HG03025 (cell line): Measurements from ENCODE around the gene DNMBP.

Experiments
- ATAC-seq: cut with Tn5 transposase; IDR thresholded peaks from one replicate; pipeline ENCODE4 v1.9.1; 2021; ENCODE audit warnings: mild to moderate bottlenecking, moderate library complexity; ENCODE audit not compliant: unreplicated experiment, low FRiP score

The DNMBP gene, protein sequence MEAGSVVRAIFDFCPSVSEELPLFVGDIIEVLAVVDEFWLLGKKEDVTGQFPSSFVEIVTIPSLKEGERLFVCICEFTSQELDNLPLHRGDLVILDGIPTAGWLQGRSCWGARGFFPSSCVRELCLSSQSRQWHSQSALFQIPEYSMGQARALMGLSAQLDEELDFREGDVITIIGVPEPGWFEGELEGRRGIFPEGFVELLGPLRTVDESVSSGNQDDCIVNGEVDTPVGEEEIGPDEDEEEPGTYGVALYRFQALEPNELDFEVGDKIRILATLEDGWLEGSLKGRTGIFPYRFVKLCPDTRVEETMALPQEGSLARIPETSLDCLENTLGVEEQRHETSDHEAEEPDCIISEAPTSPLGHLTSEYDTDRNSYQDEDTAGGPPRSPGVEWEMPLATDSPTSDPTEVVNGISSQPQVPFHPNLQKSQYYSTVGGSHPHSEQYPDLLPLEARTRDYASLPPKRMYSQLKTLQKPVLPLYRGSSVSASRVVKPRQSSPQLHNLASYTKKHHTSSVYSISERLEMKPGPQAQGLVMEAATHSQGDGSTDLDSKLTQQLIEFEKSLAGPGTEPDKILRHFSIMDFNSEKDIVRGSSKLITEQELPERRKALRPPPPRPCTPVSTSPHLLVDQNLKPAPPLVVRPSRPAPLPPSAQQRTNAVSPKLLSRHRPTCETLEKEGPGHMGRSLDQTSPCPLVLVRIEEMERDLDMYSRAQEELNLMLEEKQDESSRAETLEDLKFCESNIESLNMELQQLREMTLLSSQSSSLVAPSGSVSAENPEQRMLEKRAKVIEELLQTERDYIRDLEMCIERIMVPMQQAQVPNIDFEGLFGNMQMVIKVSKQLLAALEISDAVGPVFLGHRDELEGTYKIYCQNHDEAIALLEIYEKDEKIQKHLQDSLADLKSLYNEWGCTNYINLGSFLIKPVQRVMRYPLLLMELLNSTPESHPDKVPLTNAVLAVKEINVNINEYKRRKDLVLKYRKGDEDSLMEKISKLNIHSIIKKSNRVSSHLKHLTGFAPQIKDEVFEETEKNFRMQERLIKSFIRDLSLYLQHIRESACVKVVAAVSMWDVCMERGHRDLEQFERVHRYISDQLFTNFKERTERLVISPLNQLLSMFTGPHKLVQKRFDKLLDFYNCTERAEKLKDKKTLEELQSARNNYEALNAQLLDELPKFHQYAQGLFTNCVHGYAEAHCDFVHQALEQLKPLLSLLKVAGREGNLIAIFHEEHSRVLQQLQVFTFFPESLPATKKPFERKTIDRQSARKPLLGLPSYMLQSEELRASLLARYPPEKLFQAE (N-terminal part only)

DNA sequence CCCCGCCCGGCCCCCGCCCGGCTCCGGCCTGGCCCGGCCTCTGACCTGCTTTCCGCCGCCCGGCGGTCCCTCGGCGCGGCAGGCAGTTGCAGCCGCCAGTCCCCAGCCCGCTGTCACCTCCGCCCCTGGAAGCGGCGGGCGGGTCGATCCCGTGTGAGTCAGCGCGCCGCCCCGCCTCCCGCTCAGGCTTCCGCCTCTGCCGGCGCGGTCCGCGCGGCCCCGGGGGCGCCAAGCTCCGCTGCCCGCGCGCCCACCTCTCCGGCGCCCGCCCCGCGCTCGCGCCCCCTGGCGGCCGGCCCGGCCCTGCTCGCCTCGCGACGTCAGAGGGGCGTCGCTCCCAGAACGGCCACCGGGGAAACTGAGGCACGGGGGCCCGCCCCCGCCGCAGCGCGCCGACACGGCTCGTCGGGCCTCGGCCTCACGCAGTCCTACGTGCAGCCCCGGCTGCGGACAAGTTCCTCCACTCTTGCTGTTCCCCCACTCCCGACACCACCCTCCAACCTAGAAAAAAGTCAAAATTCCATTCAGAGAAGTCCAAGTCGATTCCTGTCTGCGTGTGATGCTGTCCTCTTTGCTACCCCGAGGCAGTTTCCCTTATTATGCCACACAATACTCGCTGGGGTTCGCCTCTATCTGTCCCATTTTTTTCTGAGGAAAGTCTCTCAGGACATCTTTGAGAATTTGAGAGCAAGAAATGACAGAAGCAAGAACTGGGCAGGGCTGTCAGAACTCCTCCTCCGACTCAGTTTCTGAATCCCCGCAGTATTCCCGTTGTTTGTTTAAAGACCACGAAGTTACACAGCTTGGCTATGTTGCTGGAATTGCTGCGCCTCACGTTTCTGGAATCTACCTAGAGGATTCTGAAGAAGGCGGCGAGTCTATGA lies at the start of gene DNMBP:
Gene DNMBP (minus strand): TSS at position 155 of the 884 bp plus-strand sequence. CDS start 37,823 bp downstream, outside the sequence.
- ATAC-seq: peak; percentile 53

GRCh38 chr10:100057948-100058347 lies 48.2 kb upstream of the DNMBP start:
- ATAC-seq: no peak

GRCh38 chr10:100053686-100054460 lies 44.1 kb upstream of the DNMBP start:
- no peak for ATAC-seq

- peak; percentile 64 for ATAC-seq
Observed at GRCh38 chr10:100046021-100046486, 36.3 kb upstream of the DNMBP start.

DNA sequence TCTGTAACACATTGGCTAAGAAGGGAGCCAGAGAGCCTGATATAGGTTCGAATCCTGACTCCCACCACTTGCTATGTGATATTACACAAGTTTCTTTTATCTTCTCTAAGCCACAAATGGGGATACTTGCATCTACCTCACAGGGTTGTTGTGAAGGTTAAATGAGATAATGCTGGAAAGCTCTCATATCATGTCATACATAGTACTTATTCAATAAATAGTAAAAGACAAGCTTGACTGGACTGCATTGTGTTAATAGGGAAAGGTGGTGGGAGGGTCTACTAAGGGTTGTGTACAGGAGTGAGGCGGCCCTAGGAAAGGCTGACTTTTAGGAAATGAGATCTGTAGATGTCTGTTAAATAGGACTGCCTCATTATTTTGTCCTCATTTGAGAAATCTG lies 35.8 kb upstream of the DNMBP start:
- ATAC-seq: no peak

DNA sequence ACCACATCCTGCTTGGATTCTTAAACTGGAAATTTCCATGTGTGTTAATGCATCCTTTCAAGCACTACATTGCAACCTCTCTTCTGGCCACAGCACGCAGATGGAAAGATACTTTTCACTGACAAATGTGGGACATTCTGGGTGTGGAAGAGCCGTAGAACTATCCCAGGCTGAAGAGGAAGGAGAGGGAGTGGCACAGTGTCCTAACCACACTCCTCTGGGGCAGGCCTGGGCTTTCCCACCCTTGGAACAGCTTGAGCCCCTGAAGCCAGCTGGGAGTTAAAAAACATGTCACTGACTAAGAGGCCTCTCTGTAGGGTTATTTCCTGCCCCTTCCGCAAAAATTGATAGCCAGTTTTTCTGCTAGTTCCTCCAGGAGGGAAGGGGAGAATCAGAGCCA lies 34.0 kb upstream of the DNMBP start:
- no peak for ATAC-seq

GRCh38 chr10:100043344-100043743 lies 33.6 kb upstream of the DNMBP start:
- ATAC-seq: no peak

DNA sequence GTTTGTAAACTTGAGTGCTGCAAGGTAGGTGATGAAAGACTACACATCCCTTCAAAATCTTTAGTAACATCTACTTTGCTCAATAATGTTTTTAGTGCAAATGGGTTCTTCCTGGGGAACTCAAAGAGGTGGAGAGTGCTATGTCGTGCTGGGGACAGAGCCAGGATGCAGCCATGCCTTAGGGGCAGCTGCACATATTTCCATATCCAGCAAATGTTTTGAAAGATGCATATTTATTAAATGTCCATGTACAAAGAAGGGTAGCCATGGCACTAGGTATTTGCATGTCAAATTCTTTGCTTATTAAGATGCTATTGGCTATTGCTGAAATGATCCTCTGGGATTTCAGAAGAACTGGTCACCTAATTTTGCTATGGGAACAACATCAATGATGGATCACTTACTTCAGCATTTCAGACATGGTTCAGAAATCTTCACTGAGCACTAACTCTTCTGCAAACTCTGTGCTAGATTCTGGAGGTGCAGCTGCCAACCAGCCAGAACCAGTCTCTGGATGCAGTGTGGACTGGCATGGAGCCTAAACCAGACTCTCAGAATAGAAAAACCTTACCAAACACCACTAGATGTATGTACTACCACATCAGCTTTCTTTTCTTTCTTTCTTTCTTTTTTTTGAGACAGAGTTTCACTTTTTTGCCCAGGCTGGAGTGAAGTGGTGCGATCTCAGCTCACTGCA lies 31.7 kb upstream of the DNMBP start:
- no peak for ATAC-seq

- no peak for ATAC-seq
Observed at GRCh38 chr10:100038561-100039071, 28.9 kb upstream of the DNMBP start.

GRCh38 chr10:100037758-100038315 lies 28.1 kb upstream of the DNMBP start:
- no peak for ATAC-seq

GRCh38 chr10:100036850-100037249 lies 27.1 kb upstream of the DNMBP start:
- ATAC-seq: no peak

DNA sequence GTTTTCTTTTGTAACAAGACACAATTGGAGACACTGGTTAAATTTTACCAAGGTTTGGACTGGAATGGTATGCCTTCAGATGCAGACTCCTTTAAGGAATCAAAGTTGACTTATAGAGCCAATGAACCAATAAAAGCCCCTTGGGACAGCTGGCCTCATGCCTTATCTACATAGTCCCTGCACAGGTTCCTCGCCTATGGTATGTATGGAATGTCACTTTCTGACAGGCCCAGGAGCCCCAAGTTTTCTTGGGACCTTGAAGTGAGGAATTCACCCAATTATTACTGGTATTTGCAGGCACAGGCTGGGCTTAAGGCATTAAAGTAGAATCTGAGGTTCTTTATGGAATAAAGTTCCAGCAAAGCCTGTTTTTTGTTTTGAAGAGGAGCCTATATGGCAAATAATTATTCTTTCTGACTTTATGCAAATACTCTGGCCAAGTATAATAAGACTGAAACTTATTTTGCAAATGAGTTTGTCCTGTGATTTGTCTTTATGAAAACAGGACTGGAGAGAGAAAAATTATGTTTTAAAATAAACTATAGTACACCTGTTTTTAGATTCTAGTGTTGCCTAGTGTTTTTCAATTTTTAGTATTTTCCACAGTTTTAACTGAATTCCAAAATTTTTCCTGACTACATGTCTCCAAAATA lies 24.1 kb upstream of the DNMBP start:
- no peak for ATAC-seq

DNA sequence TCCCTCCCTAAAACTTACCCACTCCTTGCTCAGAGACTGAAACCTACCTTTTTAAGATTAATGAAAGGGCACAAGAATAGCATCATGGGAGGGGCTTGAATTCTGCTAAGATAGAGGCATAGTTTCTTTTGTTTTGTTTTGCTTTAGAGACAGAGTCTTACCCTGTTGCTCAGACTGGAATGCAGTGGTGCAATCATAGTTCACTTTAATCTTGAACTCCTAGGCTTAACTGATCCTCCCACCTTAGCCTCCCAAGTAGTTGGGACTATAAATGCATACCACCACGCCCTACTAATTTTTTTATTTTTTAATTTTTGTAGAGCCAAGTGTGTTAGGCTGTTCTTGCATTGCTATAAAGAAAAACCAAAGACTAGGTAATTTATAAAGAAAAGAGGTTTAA lies 17.7 kb upstream of the DNMBP start:
- ATAC-seq: no peak

DNA sequence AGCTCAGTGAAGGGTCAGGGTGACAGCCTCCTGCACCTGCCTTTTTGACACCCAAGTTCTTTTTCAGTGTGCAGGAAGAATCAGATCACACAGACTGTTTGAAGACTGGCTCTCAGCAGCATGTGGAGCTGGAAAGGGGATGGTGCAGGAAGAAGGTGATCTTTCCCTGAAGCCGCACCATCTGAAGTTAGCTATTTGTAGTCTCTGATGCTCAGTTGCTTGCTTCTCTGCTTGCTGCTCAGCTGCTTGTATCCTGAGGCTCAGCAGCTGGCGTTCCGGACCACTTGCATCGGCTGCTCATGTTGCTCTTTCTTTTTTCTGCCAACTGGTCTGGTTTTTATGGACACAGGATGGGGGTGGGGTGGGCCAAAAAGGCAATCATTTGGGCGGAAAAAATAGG lies 15.8 kb upstream of the DNMBP start:
- ATAC-seq: no peak

- no peak for ATAC-seq
Observed at GRCh38 chr10:100024748-100025147, 15.0 kb upstream of the DNMBP start.

GRCh38 chr10:100022403-100022802 lies 12.7 kb upstream of the DNMBP start:
- ATAC-seq: no peak

DNA sequence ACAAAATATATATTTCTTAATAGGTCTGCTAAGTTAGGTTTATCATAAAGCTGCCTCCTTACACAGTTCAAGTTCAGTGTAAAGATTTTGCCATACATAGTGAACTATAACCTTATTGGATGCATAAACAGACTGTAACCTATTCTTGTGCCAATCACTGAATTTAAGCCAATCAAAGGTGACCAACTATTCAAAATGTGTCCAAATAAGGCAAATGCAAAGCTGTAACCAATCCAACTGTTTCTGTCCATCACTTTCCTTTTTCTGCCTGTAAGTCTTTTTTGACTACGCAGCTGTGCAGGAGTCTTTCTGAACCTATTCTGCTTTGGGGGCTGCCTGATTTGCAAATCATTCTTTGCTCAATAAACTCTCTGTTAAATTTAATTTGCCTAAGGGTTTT lies 11.6 kb upstream of the DNMBP start:
- no peak for ATAC-seq
